C4-2B (cell line): ENCODE measurements around the gene CWC15.

Experiments
- ZFX ChIP-seq: fragments of 450-650 bp; IDR thresholded peaks from 2 replicates; pipeline ENCODE4 v1.6.1; 2017
- TF ChIP-seq, protein P1 (sequence below): fragments of 450-650 bp; conservative IDR thresholded peaks from 2 replicates; pipeline ENCODE4 v1.5.1; 2017; ENCODE audit warnings: mild to moderate bottlenecking

DNA sequence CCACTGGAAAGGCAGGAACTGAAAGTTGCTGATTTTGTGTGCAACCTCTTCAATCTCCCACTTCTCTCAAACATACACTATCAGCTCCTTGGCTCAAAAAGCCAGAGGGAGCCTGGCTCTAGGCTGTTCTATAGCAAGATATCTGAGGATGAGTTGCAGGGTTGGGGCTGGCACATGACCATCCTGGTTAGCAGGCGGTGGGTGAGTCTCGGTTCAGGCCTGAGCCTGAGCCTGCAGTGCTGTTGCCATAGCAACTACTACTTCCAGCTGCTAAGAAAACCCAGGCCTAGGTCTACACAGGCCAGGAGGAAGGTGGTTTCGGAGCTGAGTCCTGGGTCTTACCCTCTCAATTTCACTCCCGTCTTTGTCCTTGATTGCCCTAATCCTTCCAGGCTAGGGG, 39.0 kb downstream of the CWC15 start:
- TF ChIP-seq, protein P1, sequence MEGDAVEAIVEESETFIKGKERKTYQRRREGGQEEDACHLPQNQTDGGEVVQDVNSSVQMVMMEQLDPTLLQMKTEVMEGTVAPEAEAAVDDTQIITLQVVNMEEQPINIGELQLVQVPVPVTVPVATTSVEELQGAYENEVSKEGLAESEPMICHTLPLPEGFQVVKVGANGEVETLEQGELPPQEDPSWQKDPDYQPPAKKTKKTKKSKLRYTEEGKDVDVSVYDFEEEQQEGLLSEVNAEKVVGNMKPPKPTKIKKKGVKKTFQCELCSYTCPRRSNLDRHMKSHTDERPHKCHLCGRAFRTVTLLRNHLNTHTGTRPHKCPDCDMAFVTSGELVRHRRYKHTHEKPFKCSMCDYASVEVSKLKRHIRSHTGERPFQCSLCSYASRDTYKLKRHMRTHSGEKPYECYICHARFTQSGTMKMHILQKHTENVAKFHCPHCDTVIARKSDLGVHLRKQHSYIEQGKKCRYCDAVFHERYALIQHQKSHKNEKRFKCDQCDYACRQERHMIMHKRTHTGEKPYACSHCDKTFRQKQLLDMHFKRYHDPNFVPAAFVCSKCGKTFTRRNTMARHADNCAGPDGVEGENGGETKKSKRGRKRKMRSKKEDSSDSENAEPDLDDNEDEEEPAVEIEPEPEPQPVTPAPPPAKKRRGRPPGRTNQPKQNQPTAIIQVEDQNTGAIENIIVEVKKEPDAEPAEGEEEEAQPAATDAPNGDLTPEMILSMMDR = no peak
- no peak for TF ChIP-seq ZFX
